A549 (cell line): ENCODE measurements around the gene BCAS3. TPM values are rescaled to one million over a fixed set of nuclear protein-coding genes. Genes with fewer than 3 reads are reported as not detected.

ENCODE experiments used
- ATAC-seq, 2 experiments: fragments of 200-7000 bp in 1 of 2; fragments of >200 bp in 1 of 2; cut with Nextera tagmentation in 1 of 2; cut with Tn5 transposase in 1 of 2; 3 replicates each; pipeline versions ENCODE4 v1.8.0 to v1.9.1; 2018 to 2020; ENCODE audit warnings: mild to moderate bottlenecking in 1 of 2, moderate library complexity in 1 of 2
- CTCF ChIA-PET: fragments of 300-600 bp; sonication (Branson Sonifier 250); formaldehyde crosslinking; extraction: SDS; loops from one replicate; lab custom pipeline; 2021; ENCODE audit warnings: antibody characterized with exemption, inconsistent platforms; lab: Yijun Ruan, JAX
- POLR2A ChIA-PET: fragments of 350-600 bp; formaldehyde crosslinking; extraction: SDS; loops from one replicate; lab custom pipeline; 2021; ENCODE audit warnings: antibody characterized with exemption, inconsistent platforms; lab: Yijun Ruan, JAX
- DNase-seq, 2 experiments: peaks; one replicate each; pipeline versions ENCODE4 v3.0.0 to v3.0.0-alpha.2; 2011 to 2016; ENCODE audit warnings: low read depth in 1 of 2, low spot score in 1 of 2
- FAIRE-seq: peaks from 2 replicates; lab custom pipeline; 2011; peaks lifted over from hg19 to GRCh38; lab: Jason Lieb, UNC
- H3K27ac ChIP-seq, 2 experiments: fragments of >200 bp; sonication (Bioruptor Twin); formaldehyde crosslinking; 3 replicates each; pipeline ENCODE4 v1.5.1; 2016 to 2017
- H3K4me1 ChIP-seq: fragments of >200 bp; sonication (Bioruptor Twin); formaldehyde crosslinking; 3 replicates; pipeline ENCODE4 v1.6.1; 2016
- H3K4me2 ChIP-seq: fragments of >200 bp; sonication (Bioruptor Twin); formaldehyde crosslinking; 3 replicates; pipeline ENCODE4 v1.6.1; 2016
- H3K4me3 ChIP-seq: fragments of >200 bp; sonication (Bioruptor Twin); formaldehyde crosslinking; 3 replicates; pipeline ENCODE4 v1.5.1; 2016
- H3K9me3 ChIP-seq: fragments of >200 bp; sonication (Bioruptor Twin); formaldehyde crosslinking; 3 replicates; pipeline ENCODE4 v1.6.1; 2016
- EHF ChIP-seq: fragments of 250-450 bp; sonication (Bioruptor Pico); IDR thresholded peaks from 2 replicates; pipeline ENCODE4 v1.5.0; 2020; ENCODE audit warnings: mild to moderate bottlenecking
- EHMT2 ChIP-seq: fragments of 200-600 bp; sonication (generic); IDR thresholded peaks from 2 replicates; pipeline ENCODE4 v1.6.1; 2016; ENCODE audit warnings: antibody characterized with exemption, low read depth, mild to moderate bottlenecking, moderate library complexity
- FOSB ChIP-seq: fragments of 250-450 bp; sonication (Bioruptor Pico); IDR thresholded peaks from 2 replicates; pipeline ENCODE4 v1.5.0; 2020; ENCODE audit warnings: mild to moderate bottlenecking, moderate library complexity
- FOSL2 ChIP-seq, 2 experiments: fragments of 450-650 bp in 1 of 2; fragments of >200 bp in 1 of 2; sonication (Bioruptor Twin) in 1 of 2; formaldehyde crosslinking; IDR thresholded peaks; 2 replicates each; pipeline versions ENCODE4 v1.5.0 to v1.6.1; 2016 to 2020; ENCODE audit warnings: mild to moderate bottlenecking in 1 of 2, moderate library complexity in 1 of 2
- GATA3 ChIP-seq: IDR thresholded peaks from 2 replicates; pipeline ENCODE4 v1.6.1; 2012; ENCODE audit warnings: borderline replicate concordance
- HDAC2 ChIP-seq: fragments of 200-600 bp; sonication (generic); IDR thresholded peaks from 2 replicates; pipeline ENCODE4 v1.6.1; 2016
- HEYL ChIP-seq: fragments of 250-450 bp; sonication (Bioruptor Pico); IDR thresholded peaks from 2 replicates; pipeline ENCODE4 v1.8.0; 2021; ENCODE audit warnings: mild to moderate bottlenecking, moderate library complexity
- KDM1A ChIP-seq: fragments of 200-600 bp; sonication (generic); IDR thresholded peaks from 2 replicates; pipeline ENCODE4 v1.6.1; 2016; ENCODE audit warnings: low read depth, mild to moderate bottlenecking
- NR3C1 ChIP-seq: fragments of >200 bp; sonication (Bioruptor Twin); formaldehyde crosslinking; IDR thresholded peaks from 3 replicates; pipeline ENCODE4 v1.6.1; 2017
- PHF8 ChIP-seq: fragments of 200-600 bp; sonication (generic); IDR thresholded peaks from 2 replicates; pipeline ENCODE4 v1.6.1; 2016; ENCODE audit warnings: low read depth, mild to moderate bottlenecking, antibody characterized with exemption, moderate library complexity, borderline replicate concordance
- POLR2AphosphoS2 ChIP-seq: conservative IDR thresholded peaks from 2 replicates; pipeline ENCODE4 v1.6.1; 2012; ENCODE audit warnings: low read length, improper control_type of control experiment, inconsistent platforms
- RNF2 ChIP-seq: fragments of 200-600 bp; sonication (generic); IDR thresholded peaks from 2 replicates; pipeline ENCODE4 v1.6.1; 2016; ENCODE audit warnings: low read depth, mild to moderate bottlenecking, antibody characterized with exemption, moderate library complexity, borderline replicate concordance
- SREBF2 ChIP-seq: fragments of 450-650 bp; IDR thresholded peaks from 2 replicates; pipeline ENCODE4 v1.6.1; 2014; ENCODE audit warnings: mild to moderate bottlenecking, moderate library complexity
- ZC3H11A ChIP-seq: fragments of 450-650 bp; IDR thresholded peaks from 2 replicates; pipeline ENCODE4 v1.6.1; 2014; ENCODE audit warnings: antibody characterized with exemption, mild to moderate bottlenecking
- WGBS: methylation state at CpG from one replicate; pipeline ENCODE4 v1.1.6; 2017; ENCODE audit errors: missing lambda C conversion rate; 5-methylcytosine and 5-hydroxymethylcytosine counted together
- polyA plus RNA-seq, 4 experiments: library from polyadenylated mRNA; depleted of rRNA in 3 of 4; stranded (reverse); fragments of >200 nt; fragmentation: RNase III in 1 of 4; extraction: RNeasy Plus Mini Kit Qiagen cat#74134 plus additional on column Dnase treatment in 1 of 4; gene quantifications; 2 replicates in 3 of 4; 3 replicates in 1 of 4; pipeline ENCODE4 v1.2.3, GENCODE V29; 2011 to 2017
- TF ChIP-seq, protein P1 (sequence below): fragments of >200 bp; sonication (Bioruptor Twin); formaldehyde crosslinking; IDR thresholded peaks from 3 replicates; pipeline ENCODE4 v1.5.1; 2016
- TF ChIP-seq, protein P2 (sequence below): fragments of 250-450 bp; sonication (Bioruptor Pico); IDR thresholded peaks from 2 replicates; pipeline ENCODE4 v1.5.0; 2020; ENCODE audit warnings: low read depth, mild to moderate bottlenecking, moderate library complexity
- TF ChIP-seq, protein P3 (sequence below): IDR thresholded peaks from 2 replicates; pipeline ENCODE4 v1.6.1; 2012
- TF ChIP-seq, protein P4 (sequence below): fragments of >200 bp; sonication (Bioruptor Twin); formaldehyde crosslinking; IDR thresholded peaks from 2 replicates; pipeline ENCODE4 v1.6.1; 2016

Gene BCAS3
- polyA plus RNA-seq, 2 of the 4 experiments (the other 2 are of a cell fraction) = 14.7 to 43.4 TPM

DNA sequence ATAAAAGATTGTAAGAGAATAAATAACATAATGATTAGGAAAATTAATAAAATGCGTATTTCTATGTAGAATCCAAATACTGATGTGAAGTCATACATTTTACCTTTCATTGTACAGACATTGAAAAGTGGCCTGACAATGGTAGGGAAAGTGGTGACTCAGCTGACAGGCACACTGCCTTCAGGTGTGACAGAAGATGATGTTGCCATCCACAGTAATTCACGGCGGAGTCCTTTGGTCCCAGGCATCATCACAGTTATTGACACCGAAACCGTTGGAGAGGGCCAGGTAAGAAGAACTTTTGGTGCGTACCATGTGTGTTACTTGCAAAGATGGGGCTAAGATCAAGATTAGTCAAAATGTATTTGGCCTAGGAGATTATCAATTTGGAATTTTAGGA, 232.8 kb downstream of the BCAS3 start:
- H3K27ac ChIP-seq = no peak overlapping the region
- FAIRE-seq = no peak
- ChIA-PET POLR2A (no interaction called here), CTCF (no interaction called here)
- no peak overlapping the region for H3K4me2 ChIP-seq
- H3K4me1 ChIP-seq = no peaks in the 10 kb centered on the region
- TF ChIP-seq NR3C1 (no peak), HDAC2 (no peak), ZC3H11A (no peak)
- no peak for ATAC-seq
- DNase-seq = no peak
- no peak overlapping the region for H3K4me3 ChIP-seq
- H3K9me3 ChIP-seq = peaks cover 5% of the 10 kb centered on the region; the same call in 1 of the 3 replicates
- 90% methylated on average over 6 of the region's 6 CpGs for WGBS

DNA sequence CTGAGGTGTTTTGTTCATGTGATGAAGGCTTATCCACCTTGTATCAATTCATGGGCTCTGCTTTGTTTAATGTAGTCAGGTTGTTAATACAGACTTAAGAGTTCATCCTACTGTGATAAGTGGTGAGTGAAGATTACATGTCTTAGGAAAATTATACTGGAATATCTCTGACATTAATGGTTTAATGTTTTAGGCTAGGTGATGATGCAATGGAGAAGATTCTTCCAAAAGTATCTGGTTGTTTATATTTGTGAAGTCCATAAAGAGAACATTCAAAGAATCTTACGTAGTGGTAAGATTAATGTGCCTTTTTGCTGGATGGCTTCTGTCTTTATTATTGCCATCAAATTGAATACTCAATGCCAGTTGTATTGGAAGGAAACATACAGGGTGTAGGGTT, 236.4 kb downstream of the BCAS3 start:
- DNase-seq (no peak), FAIRE-seq (no peak), ATAC-seq (no peak)
- no peak overlapping the region for H3K4me3 ChIP-seq
- no peak overlapping the region for H3K27ac ChIP-seq
- POLR2A ChIA-PET = no interaction called here
- TF ChIP-seq RNF2 = no peak
- TF ChIP-seq, protein P1, sequence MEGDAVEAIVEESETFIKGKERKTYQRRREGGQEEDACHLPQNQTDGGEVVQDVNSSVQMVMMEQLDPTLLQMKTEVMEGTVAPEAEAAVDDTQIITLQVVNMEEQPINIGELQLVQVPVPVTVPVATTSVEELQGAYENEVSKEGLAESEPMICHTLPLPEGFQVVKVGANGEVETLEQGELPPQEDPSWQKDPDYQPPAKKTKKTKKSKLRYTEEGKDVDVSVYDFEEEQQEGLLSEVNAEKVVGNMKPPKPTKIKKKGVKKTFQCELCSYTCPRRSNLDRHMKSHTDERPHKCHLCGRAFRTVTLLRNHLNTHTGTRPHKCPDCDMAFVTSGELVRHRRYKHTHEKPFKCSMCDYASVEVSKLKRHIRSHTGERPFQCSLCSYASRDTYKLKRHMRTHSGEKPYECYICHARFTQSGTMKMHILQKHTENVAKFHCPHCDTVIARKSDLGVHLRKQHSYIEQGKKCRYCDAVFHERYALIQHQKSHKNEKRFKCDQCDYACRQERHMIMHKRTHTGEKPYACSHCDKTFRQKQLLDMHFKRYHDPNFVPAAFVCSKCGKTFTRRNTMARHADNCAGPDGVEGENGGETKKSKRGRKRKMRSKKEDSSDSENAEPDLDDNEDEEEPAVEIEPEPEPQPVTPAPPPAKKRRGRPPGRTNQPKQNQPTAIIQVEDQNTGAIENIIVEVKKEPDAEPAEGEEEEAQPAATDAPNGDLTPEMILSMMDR = no peak
- TF ChIP-seq, protein P2, sequence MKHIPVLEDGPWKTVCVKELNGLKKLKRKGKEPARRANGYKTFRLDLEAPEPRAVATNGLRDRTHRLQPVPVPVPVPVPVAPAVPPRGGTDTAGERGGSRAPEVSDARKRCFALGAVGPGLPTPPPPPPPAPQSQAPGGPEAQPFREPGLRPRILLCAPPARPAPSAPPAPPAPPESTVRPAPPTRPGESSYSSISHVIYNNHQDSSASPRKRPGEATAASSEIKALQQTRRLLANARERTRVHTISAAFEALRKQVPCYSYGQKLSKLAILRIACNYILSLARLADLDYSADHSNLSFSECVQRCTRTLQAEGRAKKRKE (CRISPR knock-in tag) = no peak
- no peak for TF ChIP-seq EHF (CRISPR knock-in tag)
- no peak for TF ChIP-seq PHF8
- TF ChIP-seq EHMT2 = no peak
- TF ChIP-seq FOSL2 (IDR thresholded peaks at IDR 0.05) = no peak
- TF ChIP-seq FOSL2 (CRISPR knock-in tag; IDR thresholded peaks at IDR 0.05) = no peak
- TF ChIP-seq NR3C1 = no peak
- no peak for TF ChIP-seq FOSB (CRISPR knock-in tag)
- TF ChIP-seq, protein P3, sequence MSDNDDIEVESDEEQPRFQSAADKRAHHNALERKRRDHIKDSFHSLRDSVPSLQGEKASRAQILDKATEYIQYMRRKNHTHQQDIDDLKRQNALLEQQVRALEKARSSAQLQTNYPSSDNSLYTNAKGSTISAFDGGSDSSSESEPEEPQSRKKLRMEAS = no peak
- no peak for TF ChIP-seq SREBF2
- H3K4me1 ChIP-seq = no peaks in the 10 kb centered on the region
- no peak overlapping the region for H3K4me2 ChIP-seq
- peaks cover 22% of the 10 kb centered on the region for H3K9me3 ChIP-seq
- WGBS = 97% methylated on average over 1 of the region's 1 CpG
- CTCF ChIA-PET = interaction anchor here (0.6 to 0.9 kb wide), 2 partner anchors 14 to 473 kb away, joined by 3 to 4 read pairs; no protein-coding TSS in a partner anchor

DNA sequence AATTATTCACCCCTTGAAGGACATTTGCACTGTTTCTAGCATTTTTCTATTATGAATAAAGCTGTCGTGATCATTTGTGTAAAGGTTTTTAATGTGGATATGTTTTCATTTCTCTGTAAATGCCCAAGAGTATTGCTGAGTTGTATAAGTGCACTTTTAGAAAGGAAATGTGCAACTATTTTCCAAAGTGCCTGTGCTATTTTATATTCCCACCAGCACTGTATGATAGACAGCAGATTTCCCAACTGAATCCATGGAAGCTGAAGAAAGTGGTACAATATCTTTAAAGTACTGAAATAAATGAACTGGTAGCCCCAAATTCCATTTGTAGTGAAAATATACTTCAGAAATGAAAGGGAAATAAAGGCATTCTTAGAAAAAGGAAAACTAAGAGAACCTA, 238.4 kb downstream of the BCAS3 start:
- FAIRE-seq = no peak
- CTCF ChIA-PET = no interaction called here
- TF ChIP-seq, protein P4, sequence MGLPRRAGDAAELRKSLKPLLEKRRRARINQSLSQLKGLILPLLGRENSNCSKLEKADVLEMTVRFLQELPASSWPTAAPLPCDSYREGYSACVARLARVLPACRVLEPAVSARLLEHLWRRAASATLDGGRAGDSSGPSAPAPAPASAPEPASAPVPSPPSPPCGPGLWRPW = no peak
- TF ChIP-seq KDM1A = peak; percentile 86; the same call in 1 of the 2 replicates
- no peak for TF ChIP-seq HEYL (CRISPR knock-in tag)

DNA sequence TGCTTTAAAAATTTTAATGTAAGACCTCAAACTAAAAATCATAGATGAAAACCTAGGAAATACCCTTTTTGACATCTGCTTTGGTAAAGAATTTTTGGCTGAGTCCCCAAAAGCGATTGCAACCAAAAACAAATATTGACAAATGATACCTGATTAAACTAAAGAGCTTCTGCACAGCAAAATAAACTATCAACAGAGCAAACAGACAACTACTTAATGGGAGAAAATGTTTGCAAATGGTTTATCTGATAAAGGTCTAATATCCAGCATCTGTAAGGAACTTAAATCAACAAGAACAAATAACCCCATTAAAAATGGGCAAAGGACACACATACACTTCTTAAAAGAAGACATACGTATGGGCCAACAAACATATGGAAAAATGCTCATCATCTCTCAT, 242.5 kb downstream of the BCAS3 start:
- Histone ChIP-seq H3K9me3 (peaks cover 20% of the 10 kb centered on the region), H3K27ac (no peak overlapping the region), H3K4me1 (peaks cover 4% of the 10 kb centered on the region; the same call in 1 of the 3 replicates), H3K4me2 (no peak overlapping the region), H3K4me3 (no peak overlapping the region)
- no peak for TF ChIP-seq POLR2AphosphoS2
- TF ChIP-seq GATA3 = peak; percentile 49
- FAIRE-seq (no peak), ATAC-seq (no peak), DNase-seq (no peak)
- CTCF ChIA-PET = interaction anchor here (1.2 kb wide), 1 partner anchor 11 kb away, joined by 5 read pairs; no protein-coding TSS in a partner anchor
- POLR2A ChIA-PET = no interaction called here
- 45% methylated on average over 2 of the region's 2 CpGs for WGBS

More for the DNA sequence above, 238.4 kb downstream of the BCAS3 start:
- peaks cover 4% of the 10 kb centered on the region; the same call in 1 of the 3 replicates for H3K4me1 ChIP-seq
- peak in 1 of 2 experiments; percentile 16 for DNase-seq
- no peak overlapping the region for H3K27ac ChIP-seq
- POLR2A ChIA-PET = no interaction called here
- peaks cover 22% of the 10 kb centered on the region for H3K9me3 ChIP-seq
- no peak overlapping the region for H3K4me2 ChIP-seq
- no peak overlapping the region for H3K4me3 ChIP-seq
- WGBS = 89% methylated on average over 1 of the region's 1 CpG
- no peak for ATAC-seq
